ENCODE data around the gene NSUN6.
"Not testable (repeated sequence)": the region's sequence is repeated elsewhere in the genome, so short reads cannot be mapped to it uniquely, and the experiment has no call there.

Gene NSUN6

GRCh38 chr10:18576586-18576985 is 74.8 kb downstream of the NSUN6 start:
- no peaks in the 10 kb centered on the region for H3K27me3 Mint-ChIP-seq (ENCODE audit: low read depth, poor library complexity)
- H3K4me3 Mint-ChIP-seq: no peak overlapping the region
- peaks cover 27% of the 10 kb centered on the region for H3K9me3 Mint-ChIP-seq
- no peak overlapping the region for H3K27ac Mint-ChIP-seq
- no peaks in the 10 kb centered on the region for H3K4me1 Mint-ChIP-seq
- peaks cover 33% of the 10 kb centered on the region for H3K36me3 Mint-ChIP-seq (ENCODE audit: low read depth)
- DNase-seq: no peak
- TF ChIP-seq CTCF (IDR thresholded peaks at IDR 0.05): no peak

GRCh38 chr10:18572959-18573561 is 78.3 kb downstream of the NSUN6 start:
- no peaks in the 10 kb centered on the region for H3K4me1 Mint-ChIP-seq
- no peak overlapping the region for H3K27ac Mint-ChIP-seq
- H3K36me3 Mint-ChIP-seq (ENCODE audit: low read depth): no peaks in the 10 kb centered on the region
- H3K4me3 Mint-ChIP-seq: no peak overlapping the region
- no peak for TF ChIP-seq CTCF (IDR thresholded peaks at IDR 0.05)
- H3K9me3 Mint-ChIP-seq: peaks cover 20% of the 10 kb centered on the region
- no peaks in the 10 kb centered on the region for H3K27me3 Mint-ChIP-seq (ENCODE audit: low read depth, poor library complexity)
- no peak for DNase-seq

GRCh38 chr10:18571780-18572179 is 79.6 kb downstream of the NSUN6 start:
- DNase-seq: no peak
- Mint-ChIP-seq H3K36me3 (ENCODE audit: low read depth) (no peaks in the 10 kb centered on the region), H3K27ac (no peak overlapping the region)

GRCh38 chr10:18571076-18571475 is 80.3 kb downstream of the NSUN6 start:
- no peak overlapping the region for H3K27ac Mint-ChIP-seq
- DNase-seq: no peak
- no peak for TF ChIP-seq CTCF (IDR thresholded peaks at IDR 0.05)
- H3K4me3 Mint-ChIP-seq: no peak overlapping the region
- H3K36me3 Mint-ChIP-seq (ENCODE audit: low read depth): no peaks in the 10 kb centered on the region
- H3K4me1 Mint-ChIP-seq: no peaks in the 10 kb centered on the region
- peaks cover 8% of the 10 kb centered on the region for H3K9me3 Mint-ChIP-seq
- H3K27me3 Mint-ChIP-seq (ENCODE audit: low read depth, poor library complexity): no peaks in the 10 kb centered on the region

More at GRCh38 chr10:18571780-18572179, 79.6 kb downstream of the NSUN6 start:
- H3K4me3 Mint-ChIP-seq: no peak overlapping the region
- no peaks in the 10 kb centered on the region for H3K4me1 Mint-ChIP-seq
- no peak for TF ChIP-seq CTCF (IDR thresholded peaks at IDR 0.05)
- H3K27me3 Mint-ChIP-seq (ENCODE audit: low read depth, poor library complexity): no peaks in the 10 kb centered on the region
- peaks cover 11% of the 10 kb centered on the region for H3K9me3 Mint-ChIP-seq

- not testable (repeated sequence) for H3K27me3 Mint-ChIP-seq (ENCODE audit: low read depth, poor library complexity)
Observed at GRCh38 chr10:18570386-18570785, 81.0 kb downstream of the NSUN6 start.

GRCh38 chr10:18567343-18567856 is 84.0 kb downstream of the NSUN6 start:
- H3K27me3 Mint-ChIP-seq (ENCODE audit: low read depth, poor library complexity): no peaks in the 10 kb centered on the region
- no peak for DNase-seq
- H3K36me3 Mint-ChIP-seq (ENCODE audit: low read depth): no peaks in the 10 kb centered on the region
- no peak for TF ChIP-seq CTCF (IDR thresholded peaks at IDR 0.05)
- H3K9me3 Mint-ChIP-seq: no peaks in the 10 kb centered on the region
- H3K4me3 Mint-ChIP-seq: no peak overlapping the region
- H3K4me1 Mint-ChIP-seq: no peaks in the 10 kb centered on the region
- H3K27ac Mint-ChIP-seq: no peak overlapping the region

More at GRCh38 chr10:18570386-18570785, 81.0 kb downstream of the NSUN6 start:
- not testable (repeated sequence) for H3K4me3 Mint-ChIP-seq; H3K36me3 Mint-ChIP-seq (ENCODE audit: low read depth); H3K27ac Mint-ChIP-seq; H3K4me1 Mint-ChIP-seq; DNase-seq; H3K9me3 Mint-ChIP-seq

All from nephron progenitor cell (in vitro differentiated cells).